Measurements from ENCODE around the gene PSME3. TPM values are rescaled to one million over a fixed set of nuclear protein-coding genes. Genes with fewer than 3 reads are reported as not detected.

Gene PSME3
- total RNA-seq, 1 experiment from 2014 or later, result 163 TPM

DNA sequence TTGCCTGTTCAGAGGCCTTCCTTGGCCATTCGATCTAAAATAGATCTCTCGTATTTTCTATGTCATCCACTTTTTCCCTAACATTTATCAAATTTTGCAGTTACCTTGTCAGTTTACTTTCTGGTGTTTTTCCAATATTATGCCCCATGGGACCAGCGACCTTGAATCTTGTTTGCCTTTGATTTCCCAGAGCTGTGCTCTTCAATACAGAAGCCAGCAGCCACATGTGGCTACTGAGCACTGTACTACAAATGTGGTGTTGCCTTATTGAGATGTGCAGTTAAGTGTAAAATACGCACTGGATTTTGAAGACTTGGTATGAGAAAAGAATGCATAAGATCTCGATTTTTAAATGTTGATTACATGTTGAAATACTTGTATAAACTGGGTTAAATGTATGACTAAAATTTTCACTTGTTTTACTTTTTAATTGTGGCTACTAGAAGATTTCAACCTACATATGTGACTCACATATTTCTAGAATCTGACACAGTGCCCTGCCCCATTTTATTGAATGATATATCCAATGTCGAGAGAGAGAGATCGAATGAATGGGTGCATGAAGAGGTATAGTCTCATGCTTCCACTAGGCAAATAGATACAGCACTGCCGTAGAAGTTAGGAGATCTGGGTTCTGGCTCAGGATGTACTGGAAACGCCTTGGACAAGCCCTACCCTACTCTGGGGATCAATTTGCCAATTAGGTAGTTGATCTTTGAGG lies 824 bp upstream of the PSME3 start:
- H3K4me2 ChIP-seq (ENCODE audit: low read length), result peak overlapping the region; percentile 92
- H3K4me3 ChIP-seq (replicated peaks in 1 of 2; ENCODE audit: low read depth in 1 of 2, low read length in 2 of 2), result peak overlapping the region; percentile 89 to 93
- H3K9ac ChIP-seq (ENCODE audit: low read length), result peak overlapping the region; percentile 98
- no peaks in the 10 kb centered on the region for H3K9me3 ChIP-seq (ENCODE audit: control insufficient read depth in 1 of 2, insufficient read depth in 1 of 2, low read depth in 1 of 2, low read length in 2 of 2)
- no peaks in the 10 kb centered on the region for H4K20me1 ChIP-seq (ENCODE audit: insufficient read depth)
- H3K27ac ChIP-seq (ENCODE audit: low read depth, low read length), result peak overlapping the region; percentile 80
- H3K36me3 ChIP-seq (ENCODE audit: control insufficient read depth in 1 of 2, insufficient read depth in 2 of 2, low read length in 2 of 2), result peaks cover 2 to 18% of the 10 kb centered on the region in 2 experiments; a peak in 2 of 4 replicates
- no peak for TF ChIP-seq POLR2AphosphoS5 (IDR thresholded peaks at IDR 0.05; ENCODE audit: low read depth, low read length)
- no peak for TF ChIP-seq SIN3A (IDR thresholded peaks at IDR 0.05; ENCODE audit: low read depth)
- no peak for TF ChIP-seq YY1 (IDR thresholded peaks at IDR 0.05; ENCODE audit: extremely low read depth, insufficient replicate concordance, low read depth, low read length)
- TF ChIP-seq TCF7L2 (IDR thresholded peaks at IDR 0.05; ENCODE audit: borderline replicate concordance, extremely low read depth, insufficient read depth, insufficient read length), result no peak
- TF ChIP-seq EGR1 (IDR thresholded peaks at IDR 0.05; ENCODE audit: low read depth), result no peak
- TF ChIP-seq RAD21 (IDR thresholded peaks at IDR 0.05; ENCODE audit: low read depth), result no peak
- no peak for TF ChIP-seq SRF (IDR thresholded peaks at IDR 0.05; ENCODE audit: low read depth)
- TF ChIP-seq, protein P1, sequence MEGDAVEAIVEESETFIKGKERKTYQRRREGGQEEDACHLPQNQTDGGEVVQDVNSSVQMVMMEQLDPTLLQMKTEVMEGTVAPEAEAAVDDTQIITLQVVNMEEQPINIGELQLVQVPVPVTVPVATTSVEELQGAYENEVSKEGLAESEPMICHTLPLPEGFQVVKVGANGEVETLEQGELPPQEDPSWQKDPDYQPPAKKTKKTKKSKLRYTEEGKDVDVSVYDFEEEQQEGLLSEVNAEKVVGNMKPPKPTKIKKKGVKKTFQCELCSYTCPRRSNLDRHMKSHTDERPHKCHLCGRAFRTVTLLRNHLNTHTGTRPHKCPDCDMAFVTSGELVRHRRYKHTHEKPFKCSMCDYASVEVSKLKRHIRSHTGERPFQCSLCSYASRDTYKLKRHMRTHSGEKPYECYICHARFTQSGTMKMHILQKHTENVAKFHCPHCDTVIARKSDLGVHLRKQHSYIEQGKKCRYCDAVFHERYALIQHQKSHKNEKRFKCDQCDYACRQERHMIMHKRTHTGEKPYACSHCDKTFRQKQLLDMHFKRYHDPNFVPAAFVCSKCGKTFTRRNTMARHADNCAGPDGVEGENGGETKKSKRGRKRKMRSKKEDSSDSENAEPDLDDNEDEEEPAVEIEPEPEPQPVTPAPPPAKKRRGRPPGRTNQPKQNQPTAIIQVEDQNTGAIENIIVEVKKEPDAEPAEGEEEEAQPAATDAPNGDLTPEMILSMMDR (IDR thresholded peaks at IDR 0.05 in 2 of 3, conservative IDR thresholded peaks at IDR 0.05 in 1 of 3; ENCODE audit: borderline replicate concordance in 1 of 3, insufficient read depth in 1 of 3, low read depth in 2 of 3, low read length in 2 of 3), result no peak
- peak; percentile 45 for ATAC-seq
- RAD21 ChIA-PET (ENCODE audit: low non-redundant PET in 1 of 2, low total read pairs in 2 of 2, uncharacterized antibody in 2 of 2, unreplicated experiment in 2 of 2), result no interaction called here
- no peaks in the 10 kb centered on the region for H3K9me2 ChIP-seq (ENCODE audit: insufficient read depth)
- POLR2A ChIA-PET, result interaction anchor here (1.5 to 1.8 kb wide), 2 partner anchors 8 to 97 kb away, joined by 3 to 7 read pairs; partner anchors contain the start of gene BECN1
- CTCF ChIA-PET, result interaction anchor here (0.9 to 1.9 kb wide), 3 partner anchors 8 to 254 kb away, joined by 3 to 6 read pairs (median 4); partner anchors contain the start of gene BECN1
- H3K79me2 ChIP-seq (ENCODE audit: insufficient read depth, low read length), result peaks cover 40% of the 10 kb centered on the region
- no TSS peak for BruUV-seq (replicated peaks)
- peak overlapping the region; percentile 60 for H2AFZ ChIP-seq (ENCODE audit: low read depth, low read length, poor library complexity, severe bottlenecking)
- intact Hi-C loops (cut with micrococcal nuclease), result no loop called here
- H3K27me3 ChIP-seq (ENCODE audit: insufficient read depth, low read length), result no peaks in the 10 kb centered on the region
- DNase-seq (ENCODE audit: low read depth, low spot score), result no peak
- H3K4me1 ChIP-seq (ENCODE audit: control insufficient read depth in 1 of 2, insufficient read depth in 2 of 2, low read length in 2 of 2), result peaks cover 12 to 19% of the 10 kb centered on the region in 2 experiments; a peak in 3 of 4 replicates
